Measurements from ENCODE around the gene MARCHF11.

The MARCHF11 gene

GRCh38 chr5:16051246-16051755 is 128.3 kb downstream of the MARCHF11 start:
- DNase-seq (ENCODE audit: low spot score) = no peak

- no peak for DNase-seq (ENCODE audit: low spot score)
Observed at GRCh38 chr5:16050414-16050813, 129.2 kb downstream of the MARCHF11 start.

GRCh38 chr5:16049761-16050160 is 129.8 kb downstream of the MARCHF11 start:
- DNase-seq (ENCODE audit: low spot score) = no peak

- no peak for DNase-seq (ENCODE audit: low spot score)
Observed at GRCh38 chr5:16048132-16048531, 131.5 kb downstream of the MARCHF11 start.

GRCh38 chr5:16043349-16043965 is 136.1 kb downstream of the MARCHF11 start:
- no peak for DNase-seq (ENCODE audit: low spot score)

- no peak for DNase-seq (ENCODE audit: low spot score)
Observed at GRCh38 chr5:16037121-16037845, 142.3 kb downstream of the MARCHF11 start.

GRCh38 chr5:16034319-16035001 is 145.1 kb downstream of the MARCHF11 start:
- no peak for DNase-seq (ENCODE audit: low spot score)

GRCh38 chr5:16033187-16033925 is 146.2 kb downstream of the MARCHF11 start:
- no peak for DNase-seq (ENCODE audit: low spot score)

- no peak for DNase-seq (ENCODE audit: low spot score)
Observed at GRCh38 chr5:16028708-16029107, 150.9 kb downstream of the MARCHF11 start.

GRCh38 chr5:16025681-16026080 is 153.9 kb downstream of the MARCHF11 start:
- DNase-seq (ENCODE audit: low spot score) = no peak

GRCh38 chr5:16018970-16019369 is 160.6 kb downstream of the MARCHF11 start:
- no peak for DNase-seq (ENCODE audit: low spot score)

GRCh38 chr5:16017720-16018119 is 161.9 kb downstream of the MARCHF11 start:
- no peak for DNase-seq (ENCODE audit: low spot score)
